Effector memory CD4-positive, alpha-beta T cell (primary cell): ENCODE measurements around the gene SEC22C.

Source experiments
- DNase-seq, 3 donors: peaks; one replicate each; pipeline ENCODE4 v3.0.0-alpha.2; 2020
- H3K27ac ChIP-seq: 2 replicates; pipeline ENCODE4 v1.7.0; 2013; ENCODE audit warnings: mild to moderate bottlenecking, low read length, moderate library complexity; ENCODE audit not compliant: insufficient read depth, poor library complexity, severe bottlenecking
- H3K27me3 ChIP-seq: replicated peaks from 2 replicates; pipeline ENCODE4 v1.7.0; 2013; ENCODE audit warnings: mild to moderate bottlenecking, low read length; ENCODE audit not compliant: insufficient read depth, control insufficient read depth, poor library complexity, severe bottlenecking
- H3K36me3 ChIP-seq: 2 replicates; pipeline ENCODE4 v1.7.0; 2013; ENCODE audit warnings: mild to moderate bottlenecking, low read length, moderate library complexity; ENCODE audit not compliant: control insufficient read depth, insufficient read depth
- H3K4me1 ChIP-seq: 2 replicates; pipeline ENCODE4 v1.7.0; 2013; ENCODE audit warnings: low read length, mild to moderate bottlenecking; ENCODE audit not compliant: control insufficient read depth, insufficient read depth, poor library complexity, severe bottlenecking
- H3K4me3 ChIP-seq: 2 replicates; pipeline ENCODE4 v1.7.0; 2013; ENCODE audit warnings: low read length, low read depth, mild to moderate bottlenecking; ENCODE audit not compliant: insufficient read depth, poor library complexity, severe bottlenecking
- H3K9me3 ChIP-seq: 2 replicates; pipeline ENCODE4 v1.7.0; 2013; ENCODE audit warnings: mild to moderate bottlenecking, low read length, moderate library complexity; ENCODE audit not compliant: control insufficient read depth

SEC22C gene

GRCh38 chr3:42539871-42540714, 41.7 kb downstream of the SEC22C start:
- Histone ChIP-seq H3K4me3 (no peak overlapping the region), H3K36me3 (no peaks in the 10 kb centered on the region), H3K27ac (no peak overlapping the region), H3K4me1 (peaks cover 9% of the 10 kb centered on the region), H3K9me3 (no peaks in the 10 kb centered on the region), H3K27me3 (no peaks in the 10 kb centered on the region)
- peak; percentile 21 to 66 (median 44) for DNase-seq

- no peak overlapping the region for H3K4me3 ChIP-seq
Measured at GRCh38 chr3:42537350-42537749, 44.4 kb downstream of the SEC22C start.

DNA sequence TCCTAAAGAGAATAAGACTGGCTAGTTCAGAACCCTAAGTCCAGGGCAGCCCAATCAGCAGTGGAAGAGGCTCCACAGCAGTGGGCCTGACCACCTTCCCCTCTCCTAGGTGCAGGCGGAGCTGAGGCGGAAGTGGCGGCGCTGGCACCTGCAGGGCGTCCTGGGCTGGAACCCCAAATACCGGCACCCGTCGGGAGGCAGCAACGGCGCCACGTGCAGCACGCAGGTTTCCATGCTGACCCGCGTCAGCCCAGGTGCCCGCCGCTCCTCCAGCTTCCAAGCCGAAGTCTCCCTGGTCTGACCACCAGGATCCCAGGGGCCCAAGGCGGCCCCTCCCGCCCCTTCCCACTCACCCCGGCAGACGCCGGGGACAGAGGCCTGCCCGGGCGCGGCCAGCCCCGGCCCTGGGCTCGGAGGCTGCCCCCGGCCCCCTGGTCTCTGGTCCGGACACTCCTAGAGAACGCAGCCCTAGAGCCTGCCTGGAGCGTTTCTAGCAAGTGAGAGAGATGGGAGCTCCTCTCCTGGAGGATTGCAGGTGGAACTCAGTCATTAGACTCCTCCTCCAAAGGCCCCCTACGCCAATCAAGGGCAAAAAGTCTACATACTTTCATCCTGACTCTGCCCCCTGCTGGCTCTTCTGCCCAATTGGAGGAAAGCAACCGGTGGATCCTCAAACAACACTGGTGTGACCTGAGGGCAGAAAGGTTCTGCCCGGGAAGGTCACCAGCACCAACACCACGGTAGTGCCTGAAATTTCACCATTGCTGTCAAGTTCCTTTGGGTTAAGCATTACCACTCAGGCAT, 45.6 kb downstream of the SEC22C start:
- Histone ChIP-seq H3K36me3 (peaks cover 9% of the 10 kb centered on the region), H3K4me3 (no peak overlapping the region), H3K4me1 (peaks cover 35% of the 10 kb centered on the region), H3K27me3 (no peaks in the 10 kb centered on the region), H3K9me3 (no peaks in the 10 kb centered on the region), H3K27ac (no peak overlapping the region)
- peak in 2 of 3 donors; percentile 17 for DNase-seq

More at GRCh38 chr3:42537350-42537749, 44.4 kb downstream of the SEC22C start:
- Histone ChIP-seq H3K27ac (no peak overlapping the region), H3K4me1 (peaks cover 24% of the 10 kb centered on the region), H3K27me3 (no peaks in the 10 kb centered on the region), H3K36me3 (peaks cover 4% of the 10 kb centered on the region), H3K9me3 (no peaks in the 10 kb centered on the region)
- DNase-seq = no peak

DNA sequence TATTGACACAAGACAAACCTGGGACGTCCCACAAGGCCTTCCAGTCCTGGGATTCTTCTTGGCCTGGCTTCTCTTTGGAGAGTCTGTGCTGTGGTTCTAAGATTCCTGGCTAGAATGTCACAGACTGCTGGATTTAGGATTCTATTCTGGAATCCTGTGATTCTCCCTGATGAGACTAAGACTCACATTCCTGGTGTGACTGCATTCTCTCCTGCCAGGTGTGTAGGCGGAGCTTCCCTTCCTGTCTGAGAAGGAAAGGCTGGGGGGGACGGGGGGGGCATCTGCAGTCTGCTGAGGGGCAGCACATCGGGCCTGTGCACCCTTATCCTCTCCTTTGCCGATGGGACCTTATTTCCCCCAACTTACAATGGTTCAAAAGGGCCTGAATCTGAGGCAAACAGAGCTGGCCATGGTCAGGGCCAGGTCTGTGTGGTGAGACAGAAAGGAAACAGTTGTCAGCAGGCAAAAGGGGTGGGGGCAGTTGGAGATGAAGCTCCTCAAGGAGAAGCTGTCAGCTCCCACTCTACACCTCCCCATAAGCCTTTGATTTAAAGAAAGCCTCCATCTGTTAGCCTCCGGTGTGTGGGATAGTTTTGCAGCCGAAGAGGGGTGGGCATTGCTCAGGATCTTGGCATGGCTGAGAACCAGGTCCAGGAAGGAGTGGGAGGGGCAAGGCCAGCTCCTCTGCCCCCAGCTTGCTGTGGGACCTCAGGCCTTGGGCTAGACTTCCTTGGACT, 48.4 kb downstream of the SEC22C start:
- Histone ChIP-seq H3K36me3 (peaks cover 11% of the 10 kb centered on the region), H3K4me1 (peaks cover 55% of the 10 kb centered on the region), H3K27ac (peak overlapping the region; percentile 4), H3K9me3 (no peaks in the 10 kb centered on the region), H3K4me3 (no peak overlapping the region), H3K27me3 (no peaks in the 10 kb centered on the region)
- DNase-seq = no peak

DNA sequence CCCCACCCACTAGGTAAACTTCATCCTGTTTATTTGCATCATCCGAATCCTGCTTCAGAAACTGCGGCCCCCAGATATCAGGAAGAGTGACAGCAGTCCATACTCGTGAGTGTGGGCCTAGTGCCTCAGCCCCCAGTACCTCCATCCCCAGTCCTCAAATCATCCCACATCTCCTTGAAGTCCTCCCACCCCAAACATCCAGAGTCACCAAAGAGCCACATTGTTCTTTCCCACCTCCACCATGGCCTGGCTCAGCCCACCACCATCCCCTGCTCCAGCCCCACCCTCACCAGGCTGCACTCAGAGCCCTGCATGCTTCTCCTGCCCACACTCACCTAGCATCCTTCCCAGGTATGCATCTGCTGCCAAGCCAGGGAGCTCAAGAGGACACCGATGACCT, 49.5 kb downstream of the SEC22C start:
- H3K36me3 ChIP-seq = peaks cover 11% of the 10 kb centered on the region
- H3K27me3 ChIP-seq = no peaks in the 10 kb centered on the region
- H3K4me3 ChIP-seq = no peak overlapping the region
- DNase-seq = no peak
- no peaks in the 10 kb centered on the region for H3K9me3 ChIP-seq
- H3K4me1 ChIP-seq = peaks cover 66% of the 10 kb centered on the region
- H3K27ac ChIP-seq = no peak overlapping the region

GRCh38 chr3:42531470-42531869, 50.3 kb downstream of the SEC22C start:
- peak overlapping the region; percentile 2 for H3K4me3 ChIP-seq
- DNase-seq = no peak
- H3K27ac ChIP-seq = no peak overlapping the region
- no peaks in the 10 kb centered on the region for H3K27me3 ChIP-seq
- peaks cover 73% of the 10 kb centered on the region for H3K4me1 ChIP-seq
- no peaks in the 10 kb centered on the region for H3K9me3 ChIP-seq
- H3K36me3 ChIP-seq = peaks cover 11% of the 10 kb centered on the region

GRCh38 chr3:42530073-42530472, 51.7 kb downstream of the SEC22C start:
- no peak for DNase-seq
- Histone ChIP-seq H3K4me1 (peaks cover 85% of the 10 kb centered on the region), H3K36me3 (peaks cover 17% of the 10 kb centered on the region), H3K27ac (peak overlapping the region; percentile 52), H3K4me3 (no peak overlapping the region), H3K9me3 (no peaks in the 10 kb centered on the region), H3K27me3 (no peaks in the 10 kb centered on the region)

DNA sequence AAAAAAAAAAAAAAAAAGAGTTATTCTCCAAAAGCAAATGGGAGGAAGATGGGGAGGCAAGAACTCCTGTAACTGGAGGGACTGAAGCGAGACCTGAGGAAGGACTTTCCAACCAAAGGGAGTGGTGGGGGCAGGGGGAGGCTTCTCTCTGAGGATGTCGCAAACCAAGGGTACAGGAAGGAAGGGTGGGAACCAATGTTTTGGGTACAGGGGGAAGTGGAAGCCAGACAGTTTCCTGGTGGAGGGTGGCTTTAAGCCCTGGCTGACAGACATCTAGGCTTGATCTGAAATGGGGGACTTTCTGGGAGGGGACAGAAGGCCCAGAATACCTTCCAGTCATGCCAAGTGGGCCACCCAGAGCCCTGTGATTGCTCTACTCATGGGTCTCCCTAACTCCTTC, 52.3 kb downstream of the SEC22C start:
- peak in 1 of 3 donors; percentile 26 for DNase-seq
- peak overlapping the region; percentile 23 for H3K4me3 ChIP-seq
- H3K9me3 ChIP-seq = no peaks in the 10 kb centered on the region
- peaks cover 85% of the 10 kb centered on the region for H3K4me1 ChIP-seq
- peak overlapping the region; percentile 52 for H3K27ac ChIP-seq
- H3K36me3 ChIP-seq = peaks cover 17% of the 10 kb centered on the region
- H3K27me3 ChIP-seq = no peaks in the 10 kb centered on the region

GRCh38 chr3:42527368-42527917, 54.3 kb downstream of the SEC22C start:
- H3K4me3 ChIP-seq = no peak overlapping the region
- H3K4me1 ChIP-seq = peaks cover 71% of the 10 kb centered on the region
- DNase-seq = no peak
- peak overlapping the region; percentile 63 for H3K27ac ChIP-seq
- peaks cover 19% of the 10 kb centered on the region for H3K36me3 ChIP-seq
- H3K27me3 ChIP-seq = no peaks in the 10 kb centered on the region
- H3K9me3 ChIP-seq = no peaks in the 10 kb centered on the region
